ENCODE data around the gene SLC13A5.
"Not testable (repeated sequence)": the region's sequence is repeated elsewhere in the genome, so short reads cannot be mapped to it uniquely, and the experiment has no call there.

The SLC13A5 gene

DNA sequence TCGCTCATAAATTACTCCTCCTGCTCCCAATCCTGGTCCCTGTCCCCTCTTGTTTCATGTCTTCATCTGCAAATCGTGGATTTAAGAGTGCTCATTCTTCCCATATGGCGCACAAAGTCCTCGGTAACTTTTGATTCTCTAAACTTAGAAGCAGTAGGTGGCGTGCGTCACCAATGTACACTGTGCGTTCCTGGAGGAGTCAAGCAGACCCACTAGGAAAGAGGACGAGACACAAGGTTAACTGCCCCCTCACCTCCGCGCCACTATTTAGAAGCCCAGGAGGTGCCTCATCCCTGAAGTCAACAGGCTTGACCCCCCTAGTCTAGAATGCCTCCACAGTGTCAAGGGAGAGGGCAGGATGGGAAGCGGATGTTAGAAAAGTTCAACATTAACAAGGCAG lies 2.9 kb downstream of the SLC13A5 start:
- no peak for DNase-seq (ENCODE audit: low read depth)

DNA sequence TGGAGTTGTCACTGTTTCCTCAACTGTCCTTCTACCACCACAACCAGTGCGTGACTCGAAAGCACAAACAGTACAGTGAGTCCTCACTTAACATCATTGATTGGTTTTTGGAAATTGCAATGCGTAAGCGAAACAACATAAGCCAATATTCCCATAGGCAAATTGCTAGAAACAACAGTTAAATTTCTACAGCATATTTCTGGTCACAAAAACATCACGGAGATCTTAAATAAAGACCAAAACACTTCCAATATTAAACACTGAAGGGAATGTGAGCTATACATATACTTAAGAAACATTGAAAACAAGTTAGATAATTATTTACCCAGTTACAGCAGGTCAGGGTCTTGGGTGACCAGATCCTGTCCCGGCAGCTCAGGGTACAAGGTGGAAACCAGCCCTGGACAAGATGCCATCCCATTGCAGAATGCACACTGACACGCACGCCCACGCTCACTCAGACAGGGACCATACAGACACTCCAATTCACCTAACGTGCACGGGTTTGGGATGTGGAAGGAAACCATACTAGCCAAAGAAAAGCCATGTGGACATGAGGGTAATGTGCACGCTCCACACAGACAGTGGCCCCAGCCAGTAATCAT lies 4.7 kb downstream of the SLC13A5 start:
- no peak for DNase-seq (ENCODE audit: low read depth)

DNA sequence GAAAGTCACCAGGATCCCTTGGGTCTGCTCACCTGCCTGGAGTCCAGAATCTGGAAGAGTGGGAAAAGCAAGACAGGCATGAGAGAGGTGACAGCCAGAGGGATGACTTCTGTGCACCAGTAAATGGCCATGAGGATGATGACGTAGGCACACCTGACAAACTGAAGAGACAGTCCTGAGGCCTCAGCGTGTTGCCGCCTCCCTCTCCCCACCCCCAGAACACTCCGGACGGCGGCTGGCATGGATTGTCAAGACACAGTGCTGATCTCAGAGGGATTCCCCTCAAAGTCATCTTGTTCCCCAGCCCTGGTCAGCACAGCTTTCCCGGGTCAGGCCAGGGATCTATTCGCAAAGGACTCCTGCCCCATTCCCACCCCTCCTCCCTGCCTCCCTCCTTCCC lies 6.2 kb downstream of the SLC13A5 start:
- DNase-seq (ENCODE audit: low read depth), result no peak

DNA sequence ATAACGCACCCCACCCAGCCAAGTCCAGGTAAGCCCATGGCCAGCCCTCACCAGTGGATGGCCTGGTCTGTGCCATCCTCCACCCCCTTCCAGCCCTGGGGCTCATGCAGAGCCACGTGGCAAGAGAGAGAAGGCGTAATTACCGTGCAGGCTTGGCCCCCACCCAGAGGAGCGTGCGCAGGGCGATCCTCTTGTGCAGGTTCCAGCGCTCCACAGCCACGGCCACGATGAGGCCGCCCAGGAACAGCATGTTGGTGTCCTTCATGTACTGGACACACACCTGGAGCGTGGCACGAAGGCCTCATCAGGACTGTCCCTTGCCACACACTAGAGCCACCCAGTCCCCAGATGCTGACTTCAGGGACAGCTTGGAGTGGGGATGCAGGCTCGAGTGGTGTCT lies 6.7 kb downstream of the SLC13A5 start:
- DNase-seq (ENCODE audit: low read depth), result no peak

DNA sequence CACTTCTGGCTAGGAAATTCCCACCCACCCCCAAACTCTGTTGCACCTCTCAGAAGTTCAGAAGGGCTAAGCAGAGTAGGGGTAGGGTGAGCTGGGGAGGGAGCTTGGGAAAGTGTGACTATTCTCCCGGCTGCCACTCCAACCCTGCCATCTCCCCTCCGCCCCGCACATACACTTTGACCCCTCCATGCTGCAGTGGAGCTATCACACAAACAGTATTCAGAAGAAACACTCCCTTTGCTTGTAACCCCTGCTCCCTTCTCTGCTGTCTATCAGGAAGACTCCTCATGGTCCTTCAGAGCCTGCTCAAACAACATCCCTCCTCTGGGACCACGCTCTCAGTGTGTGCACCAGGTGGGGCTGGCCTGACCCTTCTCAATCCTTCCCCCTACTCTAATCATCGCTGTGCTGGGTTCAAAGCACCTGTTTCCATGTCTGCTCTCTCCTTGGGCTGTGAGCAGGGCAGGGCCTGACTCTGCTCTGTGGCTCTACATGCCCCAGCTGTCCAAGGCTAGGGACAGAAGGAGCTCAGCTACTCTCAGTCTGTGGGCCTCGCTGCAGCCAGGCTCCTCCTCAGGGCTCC lies 8.6 kb downstream of the SLC13A5 start:
- DNase-seq (ENCODE audit: low read depth), result no peak

DNA sequence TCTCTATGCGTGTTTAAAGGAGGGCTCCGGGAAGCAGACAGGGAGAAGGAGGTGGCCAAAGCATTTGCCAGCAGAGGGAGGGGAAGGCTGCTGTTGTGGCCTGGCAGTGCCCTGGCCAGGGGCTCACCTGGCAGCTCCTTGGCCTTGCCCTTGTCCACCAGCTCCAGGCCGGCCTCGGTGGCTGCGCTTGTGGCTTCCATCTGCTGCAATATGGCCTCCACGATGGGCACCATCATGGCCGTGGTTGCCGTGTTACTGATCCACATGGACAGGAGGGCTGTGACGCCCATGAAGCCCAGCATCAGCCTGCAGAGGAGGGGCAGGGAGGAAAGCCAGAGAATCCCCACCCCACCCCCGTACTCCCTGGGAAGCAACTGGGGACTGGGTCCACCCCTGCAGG lies 9.4 kb downstream of the SLC13A5 start:
- no peak for DNase-seq (ENCODE audit: low read depth)

DNA sequence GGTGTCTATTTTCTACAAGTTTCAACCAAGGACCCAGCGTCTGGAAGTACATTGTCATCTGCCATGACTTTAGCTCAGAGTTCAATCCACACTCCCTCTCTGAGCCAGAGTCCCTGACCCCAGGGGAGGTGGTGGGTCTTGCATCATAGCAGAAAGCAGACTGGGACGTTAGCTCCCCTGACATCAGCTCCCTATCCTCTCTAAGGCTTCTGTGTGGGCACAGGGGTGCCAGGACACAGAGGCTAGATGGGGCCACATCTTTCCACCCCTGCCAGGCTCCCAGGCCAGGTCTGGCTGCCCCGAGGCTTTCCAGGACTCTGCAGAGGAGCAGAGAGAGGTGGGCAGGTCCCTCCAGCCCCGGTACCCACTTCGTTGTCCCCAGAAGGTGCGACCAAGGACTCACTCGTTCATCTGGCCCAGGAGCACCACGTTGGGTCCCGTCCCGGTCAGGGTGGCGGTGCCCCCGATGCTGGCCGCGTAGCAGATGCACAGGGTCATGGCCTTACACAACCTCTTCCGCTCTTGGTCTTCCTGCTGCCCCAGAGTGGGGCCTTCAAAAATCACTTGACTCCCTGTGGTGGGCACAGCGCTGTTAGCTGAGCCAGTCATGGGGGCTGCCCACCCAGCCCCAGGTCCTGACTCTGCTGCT lies 10.5 kb downstream of the SLC13A5 start:
- no peak for DNase-seq (ENCODE audit: low read depth)

DNA sequence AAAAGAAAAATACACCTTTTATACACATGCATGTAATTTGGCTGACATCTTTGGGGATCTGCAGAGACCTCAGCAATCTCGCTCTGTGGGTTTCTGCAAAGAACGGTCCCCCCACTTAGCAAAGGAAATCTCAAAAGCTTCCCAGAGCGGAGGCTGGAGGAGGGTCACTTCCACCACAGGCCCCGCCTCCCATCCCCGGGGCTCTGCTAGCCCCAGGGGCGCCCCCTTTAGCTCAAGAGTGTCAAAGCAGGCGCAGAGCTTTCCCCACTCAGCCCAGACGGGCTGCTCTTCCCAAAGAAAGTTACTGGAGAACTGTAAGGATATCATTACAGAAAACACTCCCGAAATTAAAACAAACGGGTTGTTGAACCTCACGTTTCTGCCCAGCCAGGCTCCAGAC lies 11.4 kb downstream of the SLC13A5 start:
- no peak for DNase-seq (ENCODE audit: low read depth)

DNA sequence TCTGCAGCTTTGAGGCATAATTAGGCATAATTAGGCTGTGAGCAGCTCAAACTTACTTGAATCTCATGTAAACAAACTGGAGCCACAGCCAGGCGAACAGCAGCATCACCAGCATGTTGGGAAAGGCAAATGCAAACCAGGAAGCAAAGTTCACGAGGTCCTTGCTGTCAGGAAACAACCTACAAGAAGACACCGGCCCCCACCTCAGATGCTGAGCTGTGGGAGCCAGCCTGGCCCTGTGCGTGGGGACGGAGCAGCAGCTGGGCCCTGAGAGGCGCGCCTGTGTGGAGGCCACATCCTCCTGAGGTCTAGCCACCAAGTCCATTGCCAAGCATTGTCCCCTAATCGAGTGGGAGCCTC lies 12.2 kb downstream of the SLC13A5 start:
- no peak for DNase-seq (ENCODE audit: low read depth)

DNA sequence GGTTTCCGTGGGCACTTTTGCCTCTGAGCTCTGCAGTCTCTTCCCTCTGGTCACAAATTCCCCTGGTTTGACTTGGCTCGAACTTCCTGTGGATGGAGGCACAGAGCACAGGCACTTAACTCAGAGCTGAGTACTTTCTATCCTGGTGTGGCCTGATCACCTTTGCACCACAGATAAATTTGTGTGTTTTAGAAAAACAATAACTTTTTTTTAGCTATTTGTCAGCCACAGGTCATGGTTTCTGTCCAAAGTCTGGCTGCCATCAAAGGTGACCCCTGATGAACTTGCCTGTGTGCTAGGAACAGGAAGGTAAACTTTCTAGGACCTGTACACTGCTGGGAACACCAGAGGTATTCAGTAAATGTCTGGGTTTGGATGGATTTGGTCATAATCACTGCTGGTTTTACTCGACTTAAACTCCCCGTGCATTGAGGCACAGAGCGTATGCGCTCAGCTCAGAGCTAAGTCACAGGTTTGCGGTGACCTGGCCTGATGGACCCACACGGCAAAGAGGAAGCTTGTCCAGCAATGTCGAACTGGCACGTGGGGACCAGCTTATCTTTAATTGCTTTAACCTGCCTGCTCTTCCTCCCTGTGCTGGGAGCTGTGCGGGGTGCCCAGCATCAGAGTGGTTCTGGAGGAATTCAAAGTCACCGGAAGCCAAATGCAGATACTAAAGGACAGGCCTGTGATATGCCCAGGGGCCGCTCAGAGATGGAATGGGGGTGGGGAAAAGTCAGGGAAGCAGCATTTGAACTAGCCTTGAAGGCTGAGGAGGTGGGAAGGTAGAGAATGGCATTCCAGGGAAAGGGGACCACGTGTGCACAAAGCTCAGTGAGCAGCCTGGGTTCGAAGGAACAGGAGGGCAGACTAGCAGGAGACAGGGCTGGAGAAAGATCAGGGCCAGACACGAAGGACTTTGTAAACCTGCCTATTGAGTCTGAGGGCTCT lies 12.9 kb downstream of the SLC13A5 start:
- no peak for DNase-seq (ENCODE audit: low read depth)

DNA sequence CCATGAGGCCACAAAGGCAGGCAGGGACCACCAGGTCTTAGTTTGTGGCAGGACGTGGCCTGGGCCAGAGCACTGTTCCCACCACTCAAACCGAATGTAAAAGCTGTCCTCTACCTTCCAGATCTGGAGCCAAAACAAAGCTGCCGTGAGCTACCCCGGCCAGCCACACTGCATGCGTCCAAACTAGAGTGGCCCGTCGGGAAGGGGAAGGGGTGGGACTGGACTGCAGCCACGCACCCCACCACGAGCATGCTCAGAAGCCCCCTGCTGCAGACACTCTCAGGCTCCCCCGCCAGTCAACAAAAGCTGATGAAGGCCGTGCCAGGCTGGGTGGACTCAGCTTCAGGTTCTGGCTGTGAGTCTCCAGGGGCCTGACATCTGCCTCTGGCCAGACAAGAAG lies 15.2 kb downstream of the SLC13A5 start:
- DNase-seq (ENCODE audit: low read depth), result no peak

DNA sequence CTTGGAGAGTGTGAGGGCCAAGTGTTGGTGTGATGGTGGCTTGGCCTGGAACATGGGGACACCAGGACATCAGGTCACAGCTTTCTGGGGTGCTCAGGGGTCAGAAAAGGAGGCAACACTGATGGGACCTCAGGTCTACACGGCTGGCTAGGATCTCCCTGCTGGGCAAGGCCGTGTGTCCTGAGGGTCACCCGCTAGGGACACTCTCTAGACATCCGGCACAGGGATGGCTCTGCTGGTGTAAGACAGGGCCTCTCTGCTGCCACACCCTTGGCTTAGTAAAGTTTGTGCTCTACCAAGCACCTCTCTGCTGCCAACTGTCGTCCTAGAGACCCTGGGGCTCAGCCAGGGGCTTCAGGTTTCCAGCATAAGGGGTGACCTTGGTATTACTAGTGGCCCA lies 16.3 kb downstream of the SLC13A5 start:
- DNase-seq (ENCODE audit: low read depth), result no peak

DNA sequence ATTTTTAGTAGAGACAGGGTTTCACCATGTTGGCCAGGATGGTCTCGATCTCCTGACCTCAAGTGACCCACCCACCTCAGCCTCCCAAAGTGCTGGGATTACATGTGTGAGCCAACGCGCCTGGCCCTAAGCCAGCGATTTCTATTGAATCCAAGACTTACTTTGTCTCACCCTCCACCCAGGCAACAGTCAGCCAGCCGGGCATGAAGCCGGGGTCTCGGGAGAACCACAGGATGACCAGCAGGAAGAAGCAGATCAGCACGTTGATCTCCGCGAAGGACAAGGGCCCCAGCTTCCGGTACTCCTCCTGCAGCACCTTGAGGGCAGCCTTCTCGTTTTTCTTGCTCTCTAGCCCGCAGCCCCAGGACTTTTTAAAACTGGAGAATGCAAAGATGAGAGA lies 17.6 kb downstream of the SLC13A5 start:
- no peak for DNase-seq (ENCODE audit: low read depth)

DNA sequence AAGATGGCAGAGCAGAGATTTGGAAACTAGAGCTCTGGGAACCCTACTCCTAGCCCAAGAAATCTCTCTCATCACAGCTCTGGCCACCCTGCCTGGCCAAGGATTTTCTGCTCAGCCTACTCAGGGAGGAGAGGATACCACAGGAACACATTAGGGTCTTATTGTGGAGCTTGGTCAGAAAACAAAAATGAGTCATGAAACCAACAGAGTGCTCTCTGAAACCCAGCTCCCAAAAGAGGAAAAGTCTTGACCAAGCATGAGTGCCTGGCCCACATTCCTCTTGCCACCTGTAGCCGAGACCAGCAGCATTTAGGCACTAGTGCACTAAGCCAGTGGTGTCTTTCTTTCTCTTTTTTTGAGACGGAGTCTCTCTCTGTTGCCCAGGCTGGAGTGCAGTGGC lies 18.1 kb downstream of the SLC13A5 start:
- DNase-seq (ENCODE audit: low read depth), result no peak

DNA sequence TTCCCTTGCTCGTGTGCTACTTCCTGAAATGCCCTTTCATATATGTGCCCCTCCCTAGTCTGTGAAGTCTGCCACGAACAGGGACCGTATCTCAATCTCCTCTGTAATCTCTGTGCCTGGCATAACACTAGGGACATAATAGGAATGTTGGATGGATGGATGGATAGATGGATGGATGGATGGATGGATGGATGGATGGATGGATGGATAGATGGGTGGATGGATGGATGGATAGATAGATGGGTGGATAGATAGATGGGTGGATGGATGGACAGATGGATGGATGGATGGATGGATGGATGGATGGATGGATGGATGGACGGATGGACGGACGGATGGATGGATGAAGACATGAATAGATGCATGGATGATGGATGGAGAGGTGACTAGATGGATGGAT lies 21.2 kb downstream of the SLC13A5 start:
- DNase-seq (ENCODE audit: low read depth), result not testable (repeated sequence)

DNA sequence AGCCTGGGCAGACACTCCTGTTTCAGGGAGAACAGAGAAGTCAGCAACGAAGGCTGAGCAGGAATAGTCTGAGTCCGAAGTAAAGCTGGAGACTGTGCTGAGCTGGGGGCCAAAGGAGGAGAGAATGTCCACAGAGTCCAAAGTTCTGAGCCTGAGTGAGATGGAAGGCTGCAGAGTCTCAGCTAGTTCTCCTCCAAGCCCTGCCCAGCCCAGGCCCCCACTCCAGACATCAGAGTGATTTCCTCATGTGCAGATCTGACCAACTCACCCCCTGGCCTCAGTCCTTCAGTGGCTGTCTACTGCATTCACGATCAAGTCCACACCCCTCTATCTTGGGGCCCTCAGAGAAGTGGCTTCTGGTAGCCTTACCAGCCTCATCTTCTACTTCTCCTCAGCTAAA lies 21.6 kb downstream of the SLC13A5 start:
- no peak for DNase-seq (ENCODE audit: low read depth)

DNA sequence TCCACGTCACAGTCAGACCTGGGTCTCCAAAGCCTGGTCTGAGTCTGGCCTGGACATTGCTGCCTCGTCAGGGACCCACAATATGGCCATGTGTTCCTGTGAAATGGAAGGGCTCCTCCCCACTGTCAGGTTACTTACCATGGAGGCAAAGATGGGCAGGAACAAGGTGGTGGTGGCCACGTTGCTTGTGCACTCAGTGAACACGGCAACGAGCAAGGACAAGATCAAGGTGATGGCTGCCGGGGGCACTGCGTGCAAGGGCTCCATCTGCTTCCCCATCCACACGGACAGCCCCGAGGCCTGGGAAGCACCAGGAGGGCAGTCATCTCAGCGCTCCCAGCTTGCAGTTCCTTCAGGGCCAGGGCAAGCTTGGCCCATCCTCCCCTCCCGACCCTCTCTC lies 22.5 kb downstream of the SLC13A5 start:
- DNase-seq (ENCODE audit: low read depth), result no peak

DNA sequence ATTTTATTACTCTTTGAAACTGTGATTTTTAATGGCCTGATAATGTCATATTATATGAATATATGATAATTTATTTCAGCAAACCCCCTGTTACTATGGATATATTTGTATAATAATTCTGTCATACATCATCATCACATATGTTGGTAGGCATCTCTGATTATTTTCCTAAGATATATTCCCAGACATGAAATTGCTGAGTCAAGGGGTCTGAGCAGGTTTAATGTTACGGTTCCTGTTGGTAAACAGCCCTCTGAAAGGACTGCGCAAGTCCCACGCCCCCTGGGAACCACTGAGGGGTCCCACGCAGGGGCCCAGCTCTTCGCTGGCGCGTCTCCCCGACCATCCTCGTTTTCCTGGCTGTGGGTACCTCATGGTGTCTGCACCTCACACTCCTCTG lies 24.2 kb downstream of the SLC13A5 start:
- no peak for DNase-seq (ENCODE audit: low read depth)

DNA sequence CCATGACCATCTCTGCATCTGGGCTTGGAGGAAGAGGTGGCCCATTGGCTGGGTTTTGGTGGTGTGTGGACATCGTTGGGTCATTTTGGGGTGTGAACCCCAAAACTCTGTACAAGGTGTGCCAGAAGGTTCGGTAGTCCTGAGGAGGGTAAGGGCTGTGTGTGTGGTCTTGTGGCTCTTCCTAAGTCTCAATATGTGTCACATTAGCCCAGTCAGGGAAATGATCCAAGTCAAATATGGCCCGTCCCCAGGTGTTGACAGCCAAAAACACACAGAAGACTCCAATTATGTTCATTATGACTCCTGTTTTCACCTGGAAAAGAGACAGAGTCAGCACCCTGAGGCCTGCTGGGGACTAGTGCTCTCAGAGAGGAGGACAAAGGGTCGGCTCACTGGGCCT lies 27.1 kb downstream of the SLC13A5 start:
- DNase-seq (ENCODE audit: low read depth), result no peak

DNA sequence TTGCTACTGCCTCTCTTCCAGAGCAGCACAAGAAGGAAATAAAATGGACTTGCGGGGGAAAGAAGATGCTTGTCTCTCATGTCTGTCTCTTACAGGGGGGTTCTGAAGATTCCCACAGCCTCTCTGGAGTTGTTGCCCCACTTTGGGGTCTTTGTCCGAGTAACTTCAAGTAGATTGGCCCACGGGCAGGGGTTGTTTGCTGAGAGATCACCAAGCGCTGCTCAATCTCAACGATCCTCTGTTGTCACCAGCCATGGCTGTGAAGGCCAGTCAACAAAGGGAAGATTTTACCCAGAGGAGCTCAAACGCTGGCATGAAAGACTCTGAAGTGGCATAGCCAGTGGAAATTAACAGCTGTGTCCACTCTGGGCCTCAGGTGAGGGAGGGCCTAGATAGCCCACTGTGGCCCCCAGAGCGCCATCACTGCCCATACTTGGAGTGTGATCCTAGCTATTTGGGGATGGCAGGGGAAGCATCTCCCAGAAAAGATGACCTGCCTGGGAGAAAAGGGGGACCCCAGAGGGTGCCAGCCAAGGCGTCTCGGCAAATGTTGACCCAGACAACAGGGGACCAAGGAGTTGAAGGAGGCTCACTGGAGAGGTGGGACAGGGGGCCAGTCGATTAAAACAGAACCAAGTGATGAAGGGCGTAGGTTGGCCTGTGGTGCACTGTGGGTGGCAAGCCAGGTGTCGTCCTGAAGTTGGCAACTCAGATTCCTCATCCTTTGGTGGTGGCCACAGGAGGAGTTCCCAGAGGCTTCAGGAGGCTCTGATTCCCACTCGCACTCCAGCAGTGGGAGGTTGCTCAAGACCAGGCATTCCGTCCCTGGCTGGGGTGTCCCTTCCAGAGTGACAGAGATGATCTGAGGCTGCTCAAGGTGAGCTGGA lies 28.0 kb downstream of the SLC13A5 start:
- DNase-seq (ENCODE audit: low read depth), result no peak

DNA sequence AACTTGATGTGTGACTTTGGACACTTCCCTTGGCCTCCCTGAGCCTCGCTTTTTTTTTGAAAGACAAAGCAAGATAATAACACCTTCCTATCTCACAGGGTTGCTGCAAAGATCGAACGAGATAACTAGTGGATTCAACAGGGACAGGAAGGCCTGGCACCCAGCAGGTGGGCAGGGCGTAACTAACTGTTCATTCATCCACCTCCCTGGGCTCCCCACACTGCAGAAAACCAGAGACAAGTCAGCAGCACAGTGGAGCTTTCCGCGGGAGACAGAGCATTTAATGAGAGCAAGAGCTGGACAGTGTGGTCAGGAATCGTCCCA lies 28.7 kb downstream of the SLC13A5 start:
- DNase-seq (ENCODE audit: low read depth), result no peak
